Measurements from ENCODE around the gene BRMS1L. TPM values are rescaled to one million over a fixed set of nuclear protein-coding genes. Genes with fewer than 3 reads are reported as not detected.

BRMS1L gene
- total and polyA plus RNA-seq, 10 of the 15 experiments (the other 5 are each of a cell fraction or from before 2014, with no cell fraction given): 5.3 to 26.7 (median 8.3) TPM

DNA sequence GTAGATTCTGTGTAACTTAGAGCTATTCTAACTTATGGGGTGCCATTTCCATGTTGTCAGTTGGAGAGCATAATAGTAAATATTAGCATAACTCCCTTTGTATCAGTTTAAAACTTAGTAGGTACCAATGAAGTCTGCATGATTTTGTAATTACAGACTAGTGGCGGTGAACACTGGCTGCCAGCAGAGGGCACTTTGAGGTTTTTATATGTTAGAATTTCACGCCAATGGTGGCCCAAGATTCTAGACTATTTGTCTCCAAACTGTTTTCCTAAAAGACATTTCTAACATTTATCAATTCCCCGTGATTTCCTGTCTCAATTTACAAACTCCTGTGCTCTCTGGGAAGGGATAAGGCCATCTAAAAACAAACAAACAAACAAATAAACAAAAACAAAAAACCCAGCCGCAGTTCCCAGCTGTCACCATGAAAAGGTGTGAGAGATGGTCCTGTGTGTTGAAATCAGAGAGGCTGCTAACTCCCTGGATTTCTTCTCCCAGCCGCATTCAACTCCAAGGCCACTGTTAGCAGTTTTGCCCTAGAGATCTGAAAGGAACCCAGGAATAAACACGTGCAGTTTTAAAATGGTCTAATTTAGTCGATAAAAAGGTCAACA lies 57.6 kb downstream of the BRMS1L start:
- Histone ChIP-seq H3K79me2 (ENCODE audit: control insufficient read depth, insufficient read depth, low read length) (no peaks in the 10 kb centered on the region), H3K4me3 (no peak overlapping the region), H4K20me1 (ENCODE audit: control insufficient read depth, insufficient read depth) (no peaks in the 10 kb centered on the region), H3K4me2 (ENCODE audit: control insufficient read depth, insufficient read depth) (no peak overlapping the region), H3K9ac (ENCODE audit: control insufficient read depth, insufficient read depth, low read length) (no peak overlapping the region), H2AFZ (ENCODE audit: control insufficient read depth, low read depth, low read length) (no peak overlapping the region), H3K4me1 (ENCODE audit: control insufficient read depth, insufficient read depth, low read length) (0 out of 2 replicates have a peak, but pooled peaks cover 4% of the 10 kb centered on the region), H3K36me3 (ENCODE audit: control insufficient read depth in 2 of 2, insufficient read depth in 2 of 2, low read length in 1 of 2) (no peaks in the 10 kb centered on the region), H3K27me3 (replicated peaks in 1 of 2; ENCODE audit: control insufficient read depth in 2 of 2, insufficient read depth in 2 of 2, low read length in 1 of 2) (no peaks in the 10 kb centered on the region), H3K9me3 (replicated peaks; ENCODE audit: control insufficient read depth, insufficient read depth, low read length) (no peaks in the 10 kb centered on the region), H3K27ac (ENCODE audit: control insufficient read depth, insufficient read depth) (no peak overlapping the region)
- 44% methylated on average over 7 of the region's 7 CpGs for WGBS (ENCODE audit: insufficient coverage, insufficient replicate concordance, low lambda C conversion rate, missing lambda C conversion rate)
- SMC1A ChIA-PET (ENCODE audit: uncharacterized antibody, unreplicated experiment): interaction anchor here (1.0 to 5.7 kb wide), 8 partner anchors 13 to 491 kb away, joined by 4 to 83 read pairs (median 7); no protein-coding TSS in a partner anchor
- ATAC-seq (peak; percentile 76), FAIRE-seq (no peak), DNase-seq (ENCODE audit: low read depth, low spot score) (no peak)
- BruUV-seq (replicated peaks): no TSS peak
- intact Hi-C loops (cut with micrococcal nuclease; ENCODE audit: unreplicated experiment) (loop anchor here (1.0 to 5.0 kb wide), 4 partner anchors 59 to 489 kb away; no protein-coding TSS in a partner anchor), in situ Hi-C loops (cut with MboI) (loop anchor here (5.0 to 10.0 kb wide), 2 partner anchors 184 to 671 kb away; no protein-coding TSS in a partner anchor)
- RAD21 ChIA-PET (ENCODE audit: unreplicated experiment): interaction anchor here (1.0 to 6.5 kb wide), 5 partner anchors 66 to 1267 kb away, joined by 3 to 65 read pairs (median 3); no protein-coding TSS in a partner anchor
- POLR2A ChIA-PET: interaction anchor here (1.1 kb wide), 1 partner anchor 186 kb away, joined by 4 read pairs; no protein-coding TSS in a partner anchor
- CTCF ChIA-PET: interaction anchor here (0.7 to 8.8 kb wide), 27 partner anchors 13 to 498 kb away, joined by 3 to 224 read pairs (median 6); no protein-coding TSS in a partner anchor
- peak; percentile 54; the same call in 1 of the 2 replicates for TF ChIP-seq YY1 (IDR thresholded peaks at IDR 0.05; ENCODE audit: low read depth, low read length)
- peak; percentile 55; the same call in 1 of the 2 replicates for TF ChIP-seq RAD21 (IDR thresholded peaks at IDR 0.05; ENCODE audit: insufficient read depth, low read depth, low read length)
- no peak for TF ChIP-seq CREB1 (IDR thresholded peaks at IDR 0.05; ENCODE audit: low read depth)
- TF ChIP-seq, protein P1, sequence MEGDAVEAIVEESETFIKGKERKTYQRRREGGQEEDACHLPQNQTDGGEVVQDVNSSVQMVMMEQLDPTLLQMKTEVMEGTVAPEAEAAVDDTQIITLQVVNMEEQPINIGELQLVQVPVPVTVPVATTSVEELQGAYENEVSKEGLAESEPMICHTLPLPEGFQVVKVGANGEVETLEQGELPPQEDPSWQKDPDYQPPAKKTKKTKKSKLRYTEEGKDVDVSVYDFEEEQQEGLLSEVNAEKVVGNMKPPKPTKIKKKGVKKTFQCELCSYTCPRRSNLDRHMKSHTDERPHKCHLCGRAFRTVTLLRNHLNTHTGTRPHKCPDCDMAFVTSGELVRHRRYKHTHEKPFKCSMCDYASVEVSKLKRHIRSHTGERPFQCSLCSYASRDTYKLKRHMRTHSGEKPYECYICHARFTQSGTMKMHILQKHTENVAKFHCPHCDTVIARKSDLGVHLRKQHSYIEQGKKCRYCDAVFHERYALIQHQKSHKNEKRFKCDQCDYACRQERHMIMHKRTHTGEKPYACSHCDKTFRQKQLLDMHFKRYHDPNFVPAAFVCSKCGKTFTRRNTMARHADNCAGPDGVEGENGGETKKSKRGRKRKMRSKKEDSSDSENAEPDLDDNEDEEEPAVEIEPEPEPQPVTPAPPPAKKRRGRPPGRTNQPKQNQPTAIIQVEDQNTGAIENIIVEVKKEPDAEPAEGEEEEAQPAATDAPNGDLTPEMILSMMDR (IDR thresholded peaks at IDR 0.05 in 2 of 3, conservative IDR thresholded peaks at IDR 0.05 in 1 of 3; ENCODE audit: control insufficient read depth in 2 of 3, extremely low read depth in 1 of 3, insufficient read depth in 1 of 3, low read depth in 3 of 3, low read length in 3 of 3): peak; percentile 65 to 80 (median 72)
- TF ChIP-seq RUNX3 (IDR thresholded peaks at IDR 0.05; ENCODE audit: low read length): peak; percentile 46; the same call in 1 of the 2 replicates
- peak; percentile 86 for TF ChIP-seq SMC3 (IDR thresholded peaks at IDR 0.05; ENCODE audit: borderline replicate concordance, low read length)
